Activated CD8-positive, alpha-beta T cell treated with anti-CD3 and anti-CD28 coated beads for 36 hours (primary cell): ENCODE results near the gene GSTP1. TPM values are rescaled to one million over a fixed set of nuclear protein-coding genes. Genes with fewer than 3 reads are reported as not detected.

ENCODE experiments used
- ATAC-seq: fragments of 200-7000 bp; cut with Tn5 transposase; one replicate; pipeline ENCODE4 v1.10.0; 2021; ENCODE audit warnings: mild to moderate bottlenecking, moderate library complexity
- CTCF ChIA-PET: fragments of 350-600 bp; sonication (Branson Sonifier 250); formaldehyde crosslinking; loops from one replicate; lab custom pipeline; 2021; ENCODE audit warnings: antibody characterized with exemption; lab: Charles Lee
- POLR2A ChIA-PET: fragments of 350-600 bp; sonication (Branson Sonifier 250); formaldehyde crosslinking; loops from one replicate; lab custom pipeline; 2021; ENCODE audit warnings: antibody characterized with exemption; lab: Charles Lee
- DNase-seq: peaks from one replicate; pipeline ENCODE4 v3.0.0-alpha.2; 2020
- H3K27ac Mint-ChIP-seq: one replicate; pipeline ENCODE4 v1.8.0; 2021; ENCODE audit warnings: mild to moderate bottlenecking, mixed read lengths
- H3K27me3 Mint-ChIP-seq: one replicate; pipeline ENCODE4 v1.8.0; 2021; ENCODE audit warnings: mixed read lengths
- H3K36me3 Mint-ChIP-seq: one replicate; pipeline ENCODE4 v1.8.0; 2021; ENCODE audit warnings: low read depth, mixed read lengths
- H3K4me1 Mint-ChIP-seq: one replicate; pipeline ENCODE4 v1.8.0; 2021; ENCODE audit warnings: low read depth, mixed read lengths
- H3K4me3 Mint-ChIP-seq: one replicate; pipeline ENCODE4 v1.8.0; 2021; ENCODE audit warnings: mild to moderate bottlenecking, moderate library complexity, mixed read lengths
- H3K9me3 Mint-ChIP-seq: one replicate; pipeline ENCODE4 v1.8.0; 2021; ENCODE audit warnings: mixed read lengths
- CTCF ChIP-seq: fragments of 200-600 bp; IDR thresholded peaks from one replicate; pipeline ENCODE4 v1.8.0; 2022; ENCODE audit warnings: antibody characterized with exemption, mild to moderate bottlenecking
- intact Hi-C: fragments of 100-400 bp; cut with micrococcal nuclease; formaldehyde crosslinking; loops from one replicate; pipeline ENCODE4 v1.10.0; 2022
- total RNA-seq, 2 experiments: library from RNA; stranded (reverse); gene quantifications; one replicate each; pipeline ENCODE4 v1.2.3, GENCODE V29; 2021

GSTP1 gene
- total RNA-seq, 2 experiments from 2014 or later: 467 to 472 TPM

- Mint-ChIP-seq H3K27me3 (no peaks in the 10 kb centered on the region), H3K4me3 (peak overlapping the region; percentile 72), H3K4me1 (peaks cover 7% of the 10 kb centered on the region), H3K27ac (no peak overlapping the region), H3K9me3 (no peaks in the 10 kb centered on the region), H3K36me3 (peaks cover 5% of the 10 kb centered on the region)
- ChIA-PET POLR2A (interaction anchor here (0.6 to 5.9 kb wide), 5 partner anchors 12 to 70 kb away, joined by 3 to 48 read pairs (median 4); no protein-coding TSS in a partner anchor), CTCF (interaction anchor here (4.5 to 8.6 kb wide), 3 partner anchors 16 to 26 kb away, joined by 66 to 127 read pairs (median 89); partner anchors contain the start of gene ACY3)
- TF ChIP-seq CTCF: no peak
- intact Hi-C loops: no loop called here
- DNase-seq (no peak), ATAC-seq (no peak)
Measured at GRCh38 chr11:67631411-67631810, 47.8 kb downstream of the GSTP1 start.

GRCh38 chr11:67631853-67632174 lies 48.2 kb downstream of the GSTP1 start:
- no peak for TF ChIP-seq CTCF
- Mint-ChIP-seq H3K4me1 (peaks cover 7% of the 10 kb centered on the region), H3K4me3 (no peak overlapping the region), H3K36me3 (peaks cover under 1% of the 10 kb centered on the region), H3K9me3 (no peaks in the 10 kb centered on the region), H3K27ac (no peak overlapping the region), H3K27me3 (no peaks in the 10 kb centered on the region)
- CTCF ChIA-PET: interaction anchor here (4.5 to 8.6 kb wide), 3 partner anchors 16 to 26 kb away, joined by 66 to 127 read pairs (median 89); partner anchors contain the start of gene ACY3
- POLR2A ChIA-PET: interaction anchor here (0.6 to 5.9 kb wide), 4 partner anchors 12 to 40 kb away, joined by 3 to 48 read pairs (median 4); no protein-coding TSS in a partner anchor
- ATAC-seq (no peak), DNase-seq (no peak)
- intact Hi-C loops: no loop called here

- CTCF ChIA-PET: interaction anchor here (8.1 to 8.6 kb wide), 2 partner anchors 16 to 17 kb away, joined by 89 to 127 read pairs; partner anchors contain the start of gene ACY3
- POLR2A ChIA-PET: interaction anchor here (1.1 to 1.2 kb wide), 3 partner anchors 11 to 15 kb away, joined by 3 to 5 read pairs (median 3); no protein-coding TSS in a partner anchor
Measured at GRCh38 chr11:67632175-67632981, 48.8 kb downstream of the GSTP1 start.

GRCh38 chr11:67632982-67633755 lies 49.6 kb downstream of the GSTP1 start:
- H3K4me3 Mint-ChIP-seq: no peak overlapping the region
- ChIA-PET POLR2A (interaction anchor here (1.2 kb wide), 1 partner anchor 13 kb away, joined by 3 read pairs; no protein-coding TSS in a partner anchor), CTCF (interaction anchor here (0.7 to 8.6 kb wide), 3 partner anchors 15 to 26 kb away, joined by 3 to 127 read pairs (median 89); partner anchors contain the start of gene ACY3)
- DNase-seq: no peak
- H3K9me3 Mint-ChIP-seq: no peaks in the 10 kb centered on the region
- H3K36me3 Mint-ChIP-seq: no peaks in the 10 kb centered on the region
- no peak for TF ChIP-seq CTCF
- no peaks in the 10 kb centered on the region for H3K27me3 Mint-ChIP-seq
- H3K4me1 Mint-ChIP-seq: peaks cover 7% of the 10 kb centered on the region
- no peak for ATAC-seq
- H3K27ac Mint-ChIP-seq: no peak overlapping the region
- intact Hi-C loops: no loop called here

More at GRCh38 chr11:67632175-67632981, 48.8 kb downstream of the GSTP1 start:
- TF ChIP-seq CTCF: no peak
- DNase-seq (no peak), ATAC-seq (no peak)
- no peak overlapping the region for H3K27ac Mint-ChIP-seq
- H3K36me3 Mint-ChIP-seq: no peaks in the 10 kb centered on the region
- no peaks in the 10 kb centered on the region for H3K27me3 Mint-ChIP-seq
- intact Hi-C loops: no loop called here
- no peak overlapping the region for H3K4me3 Mint-ChIP-seq
- no peaks in the 10 kb centered on the region for H3K9me3 Mint-ChIP-seq
- H3K4me1 Mint-ChIP-seq: peaks cover 7% of the 10 kb centered on the region
